ENCODE data around the gene LSM14A.

DNA sequence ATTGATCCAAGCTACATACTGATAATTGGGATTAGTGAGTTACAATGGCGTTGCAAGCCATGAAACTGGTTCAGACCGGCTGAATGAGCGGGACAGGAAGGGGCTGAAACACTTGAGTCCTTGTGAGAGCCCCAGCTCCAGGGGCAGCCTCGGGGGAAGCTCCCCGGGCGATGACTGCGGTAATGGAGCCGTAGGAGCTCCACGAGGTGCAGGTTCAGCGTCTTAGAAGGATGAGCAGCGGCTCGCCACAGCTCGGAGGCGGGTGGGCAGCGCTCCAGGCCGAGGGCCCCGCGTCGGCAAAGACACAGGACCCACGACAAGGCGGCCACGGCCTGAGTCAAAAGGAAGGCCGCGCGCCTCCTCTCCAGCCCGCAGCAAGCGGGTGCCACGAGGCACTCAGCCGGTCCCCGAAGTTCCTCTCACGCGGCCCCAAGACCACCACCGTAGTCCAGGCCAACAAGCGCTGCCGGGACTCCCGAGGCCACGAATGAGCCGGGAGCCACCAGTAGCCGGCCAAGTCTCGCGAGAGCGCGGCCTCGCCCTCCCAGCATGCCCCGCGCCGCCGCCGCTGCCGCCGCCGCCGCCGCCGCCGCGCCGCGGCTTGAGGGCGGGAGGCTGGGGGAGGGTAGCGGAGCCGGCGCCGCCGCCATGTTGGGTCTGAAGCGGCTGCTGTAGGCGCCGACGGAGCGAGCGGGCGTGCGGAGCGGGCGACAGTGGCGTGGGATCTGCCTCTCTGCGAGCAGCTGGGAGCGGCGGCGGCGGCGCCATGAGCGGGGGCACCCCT is at the start of gene LSM14A:
- TF ChIP-seq, protein P1, sequence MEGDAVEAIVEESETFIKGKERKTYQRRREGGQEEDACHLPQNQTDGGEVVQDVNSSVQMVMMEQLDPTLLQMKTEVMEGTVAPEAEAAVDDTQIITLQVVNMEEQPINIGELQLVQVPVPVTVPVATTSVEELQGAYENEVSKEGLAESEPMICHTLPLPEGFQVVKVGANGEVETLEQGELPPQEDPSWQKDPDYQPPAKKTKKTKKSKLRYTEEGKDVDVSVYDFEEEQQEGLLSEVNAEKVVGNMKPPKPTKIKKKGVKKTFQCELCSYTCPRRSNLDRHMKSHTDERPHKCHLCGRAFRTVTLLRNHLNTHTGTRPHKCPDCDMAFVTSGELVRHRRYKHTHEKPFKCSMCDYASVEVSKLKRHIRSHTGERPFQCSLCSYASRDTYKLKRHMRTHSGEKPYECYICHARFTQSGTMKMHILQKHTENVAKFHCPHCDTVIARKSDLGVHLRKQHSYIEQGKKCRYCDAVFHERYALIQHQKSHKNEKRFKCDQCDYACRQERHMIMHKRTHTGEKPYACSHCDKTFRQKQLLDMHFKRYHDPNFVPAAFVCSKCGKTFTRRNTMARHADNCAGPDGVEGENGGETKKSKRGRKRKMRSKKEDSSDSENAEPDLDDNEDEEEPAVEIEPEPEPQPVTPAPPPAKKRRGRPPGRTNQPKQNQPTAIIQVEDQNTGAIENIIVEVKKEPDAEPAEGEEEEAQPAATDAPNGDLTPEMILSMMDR (IDR thresholded peaks at IDR 0.05; ENCODE audit: insufficient read depth, low read length): no peak
- TF ChIP-seq, protein P2, sequence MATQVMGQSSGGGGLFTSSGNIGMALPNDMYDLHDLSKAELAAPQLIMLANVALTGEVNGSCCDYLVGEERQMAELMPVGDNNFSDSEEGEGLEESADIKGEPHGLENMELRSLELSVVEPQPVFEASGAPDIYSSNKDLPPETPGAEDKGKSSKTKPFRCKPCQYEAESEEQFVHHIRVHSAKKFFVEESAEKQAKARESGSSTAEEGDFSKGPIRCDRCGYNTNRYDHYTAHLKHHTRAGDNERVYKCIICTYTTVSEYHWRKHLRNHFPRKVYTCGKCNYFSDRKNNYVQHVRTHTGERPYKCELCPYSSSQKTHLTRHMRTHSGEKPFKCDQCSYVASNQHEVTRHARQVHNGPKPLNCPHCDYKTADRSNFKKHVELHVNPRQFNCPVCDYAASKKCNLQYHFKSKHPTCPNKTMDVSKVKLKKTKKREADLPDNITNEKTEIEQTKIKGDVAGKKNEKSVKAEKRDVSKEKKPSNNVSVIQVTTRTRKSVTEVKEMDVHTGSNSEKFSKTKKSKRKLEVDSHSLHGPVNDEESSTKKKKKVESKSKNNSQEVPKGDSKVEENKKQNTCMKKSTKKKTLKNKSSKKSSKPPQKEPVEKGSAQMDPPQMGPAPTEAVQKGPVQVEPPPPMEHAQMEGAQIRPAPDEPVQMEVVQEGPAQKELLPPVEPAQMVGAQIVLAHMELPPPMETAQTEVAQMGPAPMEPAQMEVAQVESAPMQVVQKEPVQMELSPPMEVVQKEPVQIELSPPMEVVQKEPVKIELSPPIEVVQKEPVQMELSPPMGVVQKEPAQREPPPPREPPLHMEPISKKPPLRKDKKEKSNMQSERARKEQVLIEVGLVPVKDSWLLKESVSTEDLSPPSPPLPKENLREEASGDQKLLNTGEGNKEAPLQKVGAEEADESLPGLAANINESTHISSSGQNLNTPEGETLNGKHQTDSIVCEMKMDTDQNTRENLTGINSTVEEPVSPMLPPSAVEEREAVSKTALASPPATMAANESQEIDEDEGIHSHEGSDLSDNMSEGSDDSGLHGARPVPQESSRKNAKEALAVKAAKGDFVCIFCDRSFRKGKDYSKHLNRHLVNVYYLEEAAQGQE (IDR thresholded peaks at IDR 0.05; ENCODE audit: insufficient replicate concordance, low read depth): peak; percentile 72
- TF ChIP-seq POLR2AphosphoS5 (IDR thresholded peaks at IDR 0.05; ENCODE audit: low read depth): peak; percentile 84
- peak; percentile 20; the same call in 1 of the 2 replicates for TF ChIP-seq SPI1 (IDR thresholded peaks at IDR 0.05; ENCODE audit: borderline replicate concordance, low read depth)
- TF ChIP-seq GABPA (IDR thresholded peaks at IDR 0.05; ENCODE audit: low read depth): no peak
